Hepatic stellate cell (primary cell): ENCODE data around the gene RBFOX2.
"Not testable (repeated sequence)": the region's sequence is repeated elsewhere in the genome, so short reads cannot be mapped to it uniquely, and the experiment has no call there.

Experiments used
- DNase-seq: peaks from one replicate; pipeline ENCODE4 v3.0.0; 2011; ENCODE audit warnings: low spot score

Gene RBFOX2

GRCh38 chr22:35775339-35775738, 253.3 kb downstream of the RBFOX2 start:
- no peak for DNase-seq

- DNase-seq: no peak
These were observed 258.6 kb downstream of the RBFOX2 start for GRCh38 chr22:35769974-35770373.

GRCh38 chr22:35766654-35767580, 261.7 kb downstream of the RBFOX2 start:
- DNase-seq: no peak

GRCh38 chr22:35761037-35761436, 267.6 kb downstream of the RBFOX2 start:
- DNase-seq: no peak

DNA sequence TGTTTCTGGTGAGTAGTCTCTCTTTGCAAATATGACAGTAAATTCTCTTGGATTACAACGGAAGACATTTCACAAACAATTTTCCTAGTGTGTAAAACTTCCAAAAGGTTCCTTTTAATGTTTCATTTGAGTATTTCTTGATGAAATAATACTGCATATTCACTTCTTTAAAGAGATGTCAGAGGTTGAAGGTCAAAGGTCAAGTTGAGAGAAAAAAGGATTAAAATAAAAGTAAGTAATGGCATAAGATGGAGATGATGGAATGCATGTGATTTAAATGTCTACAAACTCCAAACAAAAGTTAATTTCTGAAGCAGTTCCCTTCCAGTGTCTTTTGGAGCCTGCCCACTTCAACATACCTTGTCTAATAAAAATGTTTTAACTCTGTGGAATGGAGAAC, 270.2 kb downstream of the RBFOX2 start:
- DNase-seq: no peak

DNA sequence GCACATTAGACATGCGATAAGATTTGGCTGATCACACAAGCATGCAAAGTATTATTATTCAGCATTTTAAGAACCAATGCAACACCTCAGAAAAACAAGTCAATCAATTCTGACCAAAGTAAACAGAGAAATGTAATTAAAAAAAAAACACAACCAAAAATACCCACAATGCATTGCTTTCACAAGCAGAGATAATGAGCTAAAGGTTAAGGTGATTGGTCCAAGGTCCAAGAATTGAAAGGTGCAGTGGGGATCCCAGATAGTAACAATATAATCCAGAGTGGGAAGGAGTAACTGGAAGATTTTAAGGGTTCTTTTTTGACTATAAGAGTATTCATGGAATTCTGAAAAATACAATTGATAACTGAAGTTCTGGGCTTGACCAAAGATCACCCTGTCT, 271.9 kb downstream of the RBFOX2 start:
- no peak for DNase-seq

- DNase-seq: no peak
These were observed 273.9 kb downstream of the RBFOX2 start for GRCh38 chr22:35754761-35755160.

DNA sequence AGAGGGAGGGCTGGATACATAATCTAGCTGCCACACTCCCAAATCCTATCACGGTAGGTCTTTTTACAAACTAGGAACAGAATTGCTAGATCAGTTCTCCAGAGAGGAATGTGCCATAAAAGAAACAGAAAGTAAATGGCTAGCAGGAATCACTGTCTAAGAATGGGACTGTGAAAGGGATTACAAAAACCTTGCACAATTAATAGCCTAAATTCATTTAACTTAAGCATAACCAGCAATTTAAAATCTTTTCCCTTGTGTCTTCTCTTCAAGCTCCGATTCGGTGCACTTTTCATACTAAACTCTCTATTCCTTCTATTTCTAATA, 275.8 kb downstream of the RBFOX2 start:
- DNase-seq: no peak

- no peak for DNase-seq
These were observed 276.4 kb downstream of the RBFOX2 start for GRCh38 chr22:35752006-35752862.

DNA sequence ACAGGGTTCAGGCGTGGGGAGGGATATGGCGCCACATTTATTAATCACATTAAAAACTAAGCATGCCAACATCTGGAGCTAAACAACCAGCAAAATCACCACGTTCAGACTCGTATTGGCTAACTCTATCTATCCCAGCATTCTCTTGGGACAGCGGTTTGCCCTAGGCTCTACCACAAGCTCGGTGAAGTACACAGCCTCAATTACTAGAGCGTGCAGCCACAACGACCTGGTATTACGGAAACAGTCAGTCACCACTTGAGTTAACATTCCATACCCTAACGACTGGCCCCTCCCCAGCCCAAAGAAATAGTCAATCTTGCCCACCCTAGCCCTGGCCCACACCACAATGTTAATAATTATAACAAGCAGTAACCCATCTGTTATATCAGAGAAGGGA, 278.8 kb downstream of the RBFOX2 start:
- no peak for DNase-seq

- peak; percentile 27 for DNase-seq
These were observed 281.5 kb downstream of the RBFOX2 start for GRCh38 chr22:35746946-35747703.

DNA sequence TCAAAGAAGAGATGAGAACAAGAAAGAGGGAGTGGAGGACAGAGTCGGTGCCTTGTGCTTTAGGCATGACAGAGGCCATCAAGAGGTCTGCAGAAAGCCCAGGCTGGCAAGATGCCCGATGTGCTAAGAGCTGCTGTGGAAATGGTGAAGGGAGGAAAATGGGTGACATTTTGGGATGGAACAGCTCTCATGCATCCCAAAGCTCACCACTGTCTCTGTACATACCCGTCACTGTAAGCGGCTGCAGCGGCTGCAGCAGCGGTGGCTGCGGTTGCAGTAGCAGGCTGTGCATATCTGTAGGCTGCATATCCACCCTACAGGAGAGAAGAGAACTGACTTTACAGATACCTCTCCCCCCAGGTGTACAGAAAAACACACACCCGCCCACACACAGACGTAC, 282.4 kb downstream of the RBFOX2 start:
- DNase-seq: no peak

GRCh38 chr22:35743326-35743860, 285.2 kb downstream of the RBFOX2 start:
- DNase-seq: no peak

DNA sequence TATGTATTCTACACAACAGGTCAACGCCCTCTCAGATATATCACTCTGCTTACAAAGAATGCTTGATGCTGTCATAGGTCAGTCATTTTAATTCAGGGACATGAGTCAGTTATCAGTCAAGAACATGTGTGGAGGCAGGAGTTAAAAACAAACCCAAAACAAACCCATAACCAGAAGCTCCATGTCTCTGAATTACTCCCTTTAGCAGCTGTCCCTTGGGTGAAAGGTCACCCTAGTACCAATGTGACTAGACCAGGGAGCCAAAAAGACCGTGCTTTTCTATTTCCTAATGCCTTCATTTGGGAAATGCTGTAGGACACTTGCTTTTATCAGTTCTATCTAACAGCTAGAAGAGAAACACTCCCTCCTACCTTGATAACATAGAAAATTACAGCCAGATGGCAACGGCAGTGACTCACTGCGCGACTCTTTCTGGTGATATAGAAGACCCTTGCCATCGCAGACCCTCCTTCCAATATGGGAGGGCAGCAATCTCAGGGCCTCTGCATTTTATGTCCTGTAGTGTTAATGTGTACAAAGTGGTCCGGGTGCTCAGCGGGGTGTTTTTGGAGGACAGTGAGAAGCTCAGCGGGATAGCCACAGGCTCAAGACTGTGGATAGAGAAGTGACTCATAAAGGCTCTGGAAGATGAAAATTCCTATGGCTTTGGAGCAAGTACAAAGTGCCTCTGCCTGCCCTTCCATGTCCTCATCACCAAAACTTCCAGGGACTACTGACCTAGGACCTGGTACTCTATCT, 286.1 kb downstream of the RBFOX2 start:
- peak; percentile 48 for DNase-seq

DNA sequence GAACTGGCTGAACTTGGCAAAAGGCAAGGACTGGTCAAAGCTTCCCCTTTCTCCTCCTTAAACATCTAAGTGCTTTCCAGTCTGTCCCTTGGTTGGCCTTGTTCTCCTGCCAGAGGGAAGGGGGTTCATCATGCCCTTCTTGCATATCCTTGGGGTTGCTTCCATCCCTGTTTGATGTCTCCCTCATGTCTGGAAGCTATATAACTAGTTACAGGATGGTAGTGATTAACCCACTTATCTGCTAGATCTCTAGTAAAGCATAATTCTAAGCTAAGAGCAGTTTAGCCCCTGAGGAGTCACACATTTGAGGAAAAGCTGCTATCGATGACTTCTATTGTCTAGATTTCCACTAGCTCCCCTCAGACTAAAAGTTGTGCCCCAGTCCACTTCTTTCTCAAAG, 288.0 kb downstream of the RBFOX2 start:
- DNase-seq: no peak

DNA sequence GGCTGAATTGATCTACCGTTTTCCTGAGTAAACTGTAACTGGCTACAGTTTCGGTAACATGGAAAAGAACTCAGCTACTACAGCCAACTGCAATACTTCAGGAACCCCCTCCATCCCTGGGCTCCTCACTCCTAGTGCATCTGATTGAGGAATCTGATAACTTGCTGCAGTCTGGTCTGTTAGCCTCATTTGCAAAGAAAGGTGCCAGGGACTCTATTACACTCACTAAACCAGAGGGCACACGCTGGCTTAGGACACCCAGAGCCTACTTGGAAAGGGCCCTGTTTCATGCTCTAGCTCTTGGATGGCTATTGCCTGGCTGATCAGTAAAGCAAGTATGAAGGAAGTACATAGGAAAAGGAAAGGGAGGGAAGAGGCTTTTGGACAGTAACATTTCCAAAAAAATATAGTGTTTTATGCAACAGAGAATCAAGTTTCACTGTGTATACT, 288.7 kb downstream of the RBFOX2 start:
- DNase-seq: no peak

- no peak for DNase-seq
These were observed 289.3 kb downstream of the RBFOX2 start for GRCh38 chr22:35739076-35739930.

- DNase-seq: not testable (repeated sequence)
These were observed 290.7 kb downstream of the RBFOX2 start for GRCh38 chr22:35737886-35738285.

GRCh38 chr22:35736701-35737100, 291.9 kb downstream of the RBFOX2 start:
- no peak for DNase-seq

DNA sequence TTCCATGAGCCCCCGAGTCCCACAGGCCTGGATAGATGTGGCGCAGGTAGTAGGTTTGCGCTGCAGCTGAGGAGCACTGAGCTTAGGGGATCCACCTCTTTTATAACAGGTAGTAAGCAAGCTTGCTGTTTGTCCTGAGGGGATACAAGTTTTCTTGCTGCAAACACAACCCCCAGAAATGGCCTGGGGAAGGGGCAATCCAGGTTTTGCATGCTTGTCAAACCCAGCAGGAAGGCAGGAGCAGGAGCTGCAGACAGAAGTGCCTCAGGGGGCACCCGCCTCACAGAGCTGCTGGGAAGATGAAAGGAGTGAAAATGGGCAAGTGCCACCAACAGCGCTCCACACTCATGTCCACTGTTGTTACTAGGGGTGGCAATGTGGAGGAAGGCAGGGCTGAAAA, 292.5 kb downstream of the RBFOX2 start:
- no peak for DNase-seq
